ENCODE measurements around the gene CD99L2.
A peak's percentile ranks its signal among the peaks of the same experiment; 100 is the strongest.
"Not testable (repeated sequence)": the region's sequence is repeated elsewhere in the genome, so short reads cannot be mapped to it uniquely, and the experiment has no call there.

The CD99L2 gene

GRCh38 chrX:150886381-150886780 lies 12.1 kb downstream of the CD99L2 start:
- ATAC-seq (replicated peaks) (no peak), DNase-seq (no peak)
- Mint-ChIP-seq H3K4me1 (ENCODE audit: low read depth in 2 of 2) (peaks cover 4% of the 10 kb centered on the region in 2 donors), H3K4me3 (no peak overlapping the region), H3K9me3 (no peaks in the 10 kb centered on the region), H3K27me3 (no peaks in the 10 kb centered on the region), H3K27ac (no peak overlapping the region), H3K36me3 (ENCODE audit: insufficient read depth) (no peaks in the 10 kb centered on the region)

DNA sequence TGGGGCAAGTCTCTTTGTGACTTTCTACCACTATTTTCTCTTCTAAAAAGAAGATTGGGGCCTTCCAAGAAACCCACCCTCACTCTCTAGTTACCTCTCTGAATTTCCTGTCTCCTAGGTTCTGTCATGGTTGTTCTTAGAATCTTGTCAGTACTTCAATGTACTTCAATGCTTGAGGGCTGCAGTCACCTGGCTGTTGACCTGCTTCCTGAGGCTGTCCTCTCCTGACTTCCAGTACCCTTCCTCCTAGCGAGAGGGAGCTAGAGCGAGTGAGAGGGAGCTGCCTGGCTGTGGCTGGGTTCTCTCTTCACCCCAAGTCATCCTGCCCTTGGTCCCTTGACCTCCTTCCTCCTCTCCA lies 17.7 kb downstream of the CD99L2 start:
- peak overlapping the region in 1 of 2 donors; percentile 17 for H3K4me3 Mint-ChIP-seq
- H3K27ac Mint-ChIP-seq, result peak overlapping the region; percentile 46 to 59
- ATAC-seq (replicated peaks), result no peak
- no peak for DNase-seq
- no peaks in the 10 kb centered on the region for H3K27me3 Mint-ChIP-seq
- peaks cover 13 to 15% of the 10 kb centered on the region in 2 donors for H3K4me1 Mint-ChIP-seq (ENCODE audit: low read depth in 2 of 2)
- no peaks in the 10 kb centered on the region for H3K36me3 Mint-ChIP-seq (ENCODE audit: insufficient read depth)
- H3K9me3 Mint-ChIP-seq, result no peaks in the 10 kb centered on the region

DNA sequence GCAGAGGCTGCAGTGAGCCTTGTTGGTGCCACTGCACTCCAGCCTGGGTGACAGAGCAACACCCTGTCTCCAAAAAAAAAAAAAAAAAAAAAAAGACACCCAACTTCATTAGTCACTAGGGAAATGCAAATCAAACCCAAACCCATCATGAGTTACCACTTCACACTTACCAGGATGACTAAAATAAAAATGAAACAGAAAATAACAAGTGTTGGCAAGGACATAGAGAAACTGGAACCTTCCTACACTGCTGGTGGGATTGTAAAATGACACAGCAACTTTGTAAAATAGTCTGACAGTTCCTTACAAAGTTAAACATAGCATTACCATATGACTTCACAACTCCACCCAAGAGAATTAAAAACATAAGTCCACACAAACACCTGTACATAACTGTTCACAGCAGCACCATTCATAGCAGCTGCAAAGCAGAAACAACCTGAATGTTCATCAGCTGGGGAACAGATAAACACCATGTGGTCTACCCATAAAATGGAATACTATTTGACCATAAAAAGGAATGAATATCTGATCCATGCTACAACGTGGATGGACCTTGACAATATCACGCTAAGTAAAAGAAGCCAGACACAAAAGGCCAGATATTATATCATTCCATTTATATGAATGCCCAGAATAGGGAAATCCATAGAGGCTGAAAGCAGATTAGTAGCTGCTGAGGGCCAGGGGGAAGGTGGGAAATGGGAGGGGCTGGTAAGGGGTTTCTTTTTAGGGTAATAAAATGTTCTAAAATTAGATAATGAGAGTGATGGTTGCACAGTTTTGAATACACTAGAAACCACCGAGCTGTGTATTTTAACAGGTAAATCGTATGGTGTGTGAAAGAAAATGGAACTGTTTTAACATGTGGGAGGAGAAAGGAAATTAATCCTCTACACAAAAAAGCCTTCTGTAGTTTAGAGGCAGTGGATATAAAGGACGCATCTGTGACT lies 18.3 kb downstream of the CD99L2 start:
- ATAC-seq (replicated peaks), result no peak

GRCh38 chrX:150875621-150876020 lies 22.8 kb downstream of the CD99L2 start:
- not testable (repeated sequence) for H3K27me3 Mint-ChIP-seq; DNase-seq; H3K36me3 Mint-ChIP-seq (ENCODE audit: insufficient read depth); H3K27ac Mint-ChIP-seq; ATAC-seq (replicated peaks); H3K9me3 Mint-ChIP-seq; H3K4me3 Mint-ChIP-seq
- H3K4me1 Mint-ChIP-seq (ENCODE audit: low read depth in 2 of 2), result peaks cover 16 to 17% of the 10 kb centered on the region in 2 donors

More for the DNA sequence above, 18.3 kb downstream of the CD99L2 start:
- peaks cover 13 to 15% of the 10 kb centered on the region in 2 donors for H3K4me1 Mint-ChIP-seq (ENCODE audit: low read depth in 2 of 2)
- DNase-seq, result no peak
- no peaks in the 10 kb centered on the region for H3K36me3 Mint-ChIP-seq (ENCODE audit: insufficient read depth)
- H3K4me3 Mint-ChIP-seq, result no peak overlapping the region
- H3K27me3 Mint-ChIP-seq, result no peaks in the 10 kb centered on the region
- peak overlapping the region in 1 of 2 donors; percentile 59 for H3K27ac Mint-ChIP-seq
- H3K9me3 Mint-ChIP-seq, result no peaks in the 10 kb centered on the region

GRCh38 chrX:150874448-150874847 lies 24.0 kb downstream of the CD99L2 start:
- ATAC-seq (replicated peaks) (no peak), DNase-seq (no peak)
- H3K27me3 Mint-ChIP-seq, result no peaks in the 10 kb centered on the region
- no peaks in the 10 kb centered on the region for H3K9me3 Mint-ChIP-seq
- no peak overlapping the region for H3K4me3 Mint-ChIP-seq
- no peaks in the 10 kb centered on the region for H3K36me3 Mint-ChIP-seq (ENCODE audit: insufficient read depth)
- H3K27ac Mint-ChIP-seq, result no peak overlapping the region
- peaks cover 16 to 18% of the 10 kb centered on the region in 2 donors for H3K4me1 Mint-ChIP-seq (ENCODE audit: low read depth in 2 of 2)

DNA sequence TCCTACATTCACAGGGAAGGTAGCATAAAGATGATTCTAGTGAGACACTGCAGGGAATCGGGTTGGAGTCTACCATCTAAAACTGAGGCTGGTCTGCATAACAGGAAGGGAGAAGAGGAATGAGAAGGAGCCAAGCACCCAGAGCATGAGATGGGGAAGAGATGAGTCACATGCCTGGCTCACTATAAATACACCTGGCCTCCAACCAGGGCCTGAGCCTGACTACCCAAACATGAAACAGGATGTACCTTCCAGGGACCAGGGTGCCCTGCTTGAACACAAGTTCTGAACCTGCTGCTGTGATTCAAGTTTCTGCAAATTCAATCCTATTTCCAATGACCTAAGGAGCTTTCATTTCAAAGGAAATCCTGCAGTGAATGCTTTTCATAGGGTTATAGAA lies 24.9 kb downstream of the CD99L2 start:
- Mint-ChIP-seq H3K9me3 (no peaks in the 10 kb centered on the region), H3K4me3 (no peak overlapping the region), H3K36me3 (ENCODE audit: insufficient read depth) (no peaks in the 10 kb centered on the region), H3K27ac (no peak overlapping the region), H3K4me1 (ENCODE audit: low read depth in 2 of 2) (peaks cover 12 to 21% of the 10 kb centered on the region in 2 donors), H3K27me3 (no peaks in the 10 kb centered on the region)
- ATAC-seq (replicated peaks) (no peak), DNase-seq (no peak)

- ATAC-seq (replicated peaks) (no peak), DNase-seq (no peak)
- Mint-ChIP-seq H3K36me3 (ENCODE audit: insufficient read depth) (no peaks in the 10 kb centered on the region), H3K27me3 (no peaks in the 10 kb centered on the region), H3K4me3 (no peak overlapping the region), H3K9me3 (no peaks in the 10 kb centered on the region), H3K27ac (no peak overlapping the region), H3K4me1 (ENCODE audit: low read depth in 2 of 2) (peaks cover 16 to 23% of the 10 kb centered on the region in 2 donors)
Measured at GRCh38 chrX:150872773-150873336, 25.6 kb downstream of the CD99L2 start.

DNA sequence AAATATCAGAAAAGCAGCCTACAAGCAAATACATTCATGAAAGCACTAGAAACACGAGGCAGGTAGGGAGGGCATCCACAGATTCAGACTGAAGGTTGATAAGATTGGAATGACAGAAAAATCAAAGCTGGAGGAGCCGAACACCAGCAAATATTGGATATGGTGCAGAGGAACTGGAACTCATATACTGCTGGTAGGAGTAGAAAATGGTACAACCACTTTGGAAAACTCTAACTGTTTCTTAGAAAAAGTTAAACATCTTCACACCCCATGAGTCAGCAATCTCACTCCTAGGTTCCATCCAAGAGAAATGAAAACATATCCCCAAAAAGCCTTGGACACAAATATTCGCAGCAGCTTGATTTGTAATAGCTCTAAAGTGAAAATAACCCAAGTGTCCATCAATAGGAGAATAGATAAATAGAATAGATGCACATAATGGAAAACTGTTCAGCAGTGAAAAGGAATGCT lies 27.1 kb downstream of the CD99L2 start:
- no peaks in the 10 kb centered on the region for H3K27me3 Mint-ChIP-seq
- DNase-seq (no peak), ATAC-seq (replicated peaks) (no peak)
- H3K4me3 Mint-ChIP-seq, result no peak overlapping the region
- H3K4me1 Mint-ChIP-seq (ENCODE audit: low read depth in 2 of 2), result peaks cover 16 to 23% of the 10 kb centered on the region in 2 donors
- H3K27ac Mint-ChIP-seq, result peak overlapping the region in 1 of 2 donors; percentile 52
- H3K36me3 Mint-ChIP-seq (ENCODE audit: insufficient read depth), result no peaks in the 10 kb centered on the region
- no peaks in the 10 kb centered on the region for H3K9me3 Mint-ChIP-seq

- no peaks in the 10 kb centered on the region for H3K27me3 Mint-ChIP-seq
- H3K9me3 Mint-ChIP-seq, result no peaks in the 10 kb centered on the region
- H3K4me1 Mint-ChIP-seq (ENCODE audit: low read depth in 2 of 2), result peaks cover 16 to 23% of the 10 kb centered on the region in 2 donors
- DNase-seq, result no peak
- no peak for ATAC-seq (replicated peaks)
- peak overlapping the region in 1 of 2 donors; percentile 52 for H3K27ac Mint-ChIP-seq
- H3K4me3 Mint-ChIP-seq, result no peak overlapping the region
- H3K36me3 Mint-ChIP-seq (ENCODE audit: insufficient read depth), result peaks cover 4% of the 10 kb centered on the region
Measured at GRCh38 chrX:150870487-150871340, 27.8 kb downstream of the CD99L2 start.

DNA sequence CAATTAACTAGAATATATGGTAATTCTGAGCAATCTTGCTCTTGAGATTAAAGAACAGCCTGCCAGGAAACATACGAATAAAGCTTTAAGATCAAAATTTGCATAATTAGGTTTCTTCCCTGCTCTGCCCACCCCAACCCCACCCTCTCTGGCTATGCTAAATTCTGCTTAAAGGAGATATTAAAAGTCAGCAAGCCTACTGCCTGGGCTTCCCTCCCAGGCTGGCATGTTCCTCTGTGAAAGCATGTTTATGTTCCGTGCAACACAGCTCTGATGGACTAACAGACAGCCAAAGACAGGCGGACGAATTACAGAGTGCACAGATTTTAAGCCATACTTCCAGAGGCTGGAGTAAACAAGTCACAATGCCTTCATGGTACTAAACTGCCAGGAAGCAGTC lies 28.4 kb downstream of the CD99L2 start:
- Mint-ChIP-seq H3K4me1 (ENCODE audit: low read depth in 2 of 2) (peaks cover 16 to 23% of the 10 kb centered on the region in 2 donors), H3K36me3 (ENCODE audit: insufficient read depth) (peaks cover 4% of the 10 kb centered on the region), H3K27me3 (no peaks in the 10 kb centered on the region), H3K9me3 (no peaks in the 10 kb centered on the region), H3K27ac (no peak overlapping the region), H3K4me3 (no peak overlapping the region)
- ATAC-seq (replicated peaks), result no peak
- DNase-seq, result no peak

- peak overlapping the region in 1 of 2 donors; percentile 23 for H3K27ac Mint-ChIP-seq
Measured at GRCh38 chrX:150869450-150869849, 29.0 kb downstream of the CD99L2 start.

DNA sequence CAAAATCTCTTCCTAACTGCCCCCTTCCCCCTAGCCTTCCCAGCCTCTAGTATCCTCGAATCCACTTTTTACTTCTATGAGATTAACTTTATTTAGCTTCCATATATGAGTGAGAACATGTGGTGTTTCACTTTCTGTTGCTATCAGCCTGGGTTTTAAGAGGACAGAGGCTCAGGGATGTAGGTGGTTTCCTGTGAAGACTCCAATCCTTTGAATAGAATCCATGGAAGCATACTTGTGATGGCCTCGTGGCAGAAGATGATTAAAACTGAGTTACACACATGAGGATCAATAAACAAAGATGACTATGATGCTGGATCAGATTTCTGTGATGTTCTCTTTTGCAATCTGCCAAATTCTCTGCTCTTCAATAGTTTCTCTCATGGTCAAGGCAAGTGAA lies 29.8 kb downstream of the CD99L2 start:
- H3K9me3 Mint-ChIP-seq, result no peaks in the 10 kb centered on the region
- DNase-seq, result no peak
- H3K4me1 Mint-ChIP-seq (ENCODE audit: low read depth in 2 of 2), result peaks cover 7 to 14% of the 10 kb centered on the region in 2 donors

More at GRCh38 chrX:150869450-150869849, 29.0 kb downstream of the CD99L2 start:
- DNase-seq (no peak), ATAC-seq (replicated peaks) (no peak)
- Mint-ChIP-seq H3K36me3 (ENCODE audit: insufficient read depth) (peaks cover 4% of the 10 kb centered on the region), H3K4me1 (ENCODE audit: low read depth in 2 of 2) (peaks cover 12 to 19% of the 10 kb centered on the region in 2 donors), H3K27me3 (no peaks in the 10 kb centered on the region), H3K9me3 (no peaks in the 10 kb centered on the region), H3K4me3 (no peak overlapping the region)

DNA sequence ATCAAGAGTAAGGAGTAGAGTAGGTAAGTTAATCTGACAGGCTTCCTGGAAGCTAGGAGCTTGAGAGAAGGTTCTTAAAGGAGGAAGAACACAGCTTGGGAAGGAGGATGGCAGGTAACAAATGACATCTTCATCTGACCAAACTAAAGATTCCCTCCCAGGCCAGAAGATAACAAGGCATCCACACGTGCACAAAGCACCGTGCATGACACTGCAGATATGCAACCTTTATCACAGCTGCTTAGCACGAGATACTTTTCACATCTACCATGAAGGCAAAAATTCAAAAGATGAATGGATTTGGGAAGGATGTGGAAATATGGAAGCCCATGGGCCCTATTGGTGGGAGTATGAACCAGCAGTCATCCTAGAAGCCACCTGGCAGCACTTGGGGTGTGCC lies 34.3 kb downstream of the CD99L2 start:
- H3K36me3 Mint-ChIP-seq (ENCODE audit: insufficient read depth), result peaks cover 4% of the 10 kb centered on the region
- ATAC-seq (replicated peaks) (no peak), DNase-seq (no peak)
- H3K27ac Mint-ChIP-seq, result no peak overlapping the region
- H3K9me3 Mint-ChIP-seq, result no peaks in the 10 kb centered on the region
- H3K27me3 Mint-ChIP-seq, result no peaks in the 10 kb centered on the region
- H3K4me3 Mint-ChIP-seq, result no peak overlapping the region
- H3K4me1 Mint-ChIP-seq (ENCODE audit: low read depth in 2 of 2), result peaks cover 4 to 8% of the 10 kb centered on the region in 2 donors

More for the DNA sequence above, 29.8 kb downstream of the CD99L2 start:
- ATAC-seq (replicated peaks), result no peak
- Mint-ChIP-seq H3K27me3 (no peaks in the 10 kb centered on the region), H3K27ac (peak overlapping the region in 1 of 2 donors; percentile 77), H3K4me3 (no peak overlapping the region), H3K36me3 (ENCODE audit: insufficient read depth) (peaks cover 4% of the 10 kb centered on the region)

Data from effector memory CD8-positive, alpha-beta T cell (primary cell).